Neural cell (in vitro differentiated cells): ENCODE measurements around the gene TOX2. TPM values are rescaled to one million over a fixed set of nuclear protein-coding genes. Genes with fewer than 3 reads are reported as not detected.

ENCODE experiments used
- H2AFZ ChIP-seq: fragments of 200-600, 300-800 bp; sonication (generic), shearing (Covaris generic); 2 replicates; pipeline ENCODE4 v1.6.0; 2014; ENCODE audit warnings: low read depth, mild to moderate bottlenecking, antibody characterized with exemption, low read length, moderate library complexity
- H3F3A ChIP-seq: fragments of 200-600 bp; shearing (Covaris generic); 2 replicates; pipeline ENCODE4 v1.6.1; 2016; ENCODE audit warnings: mild to moderate bottlenecking, moderate library complexity, mixed read lengths, antibody characterized with exemption, low read length; ENCODE audit not compliant: insufficient read depth, poor library complexity, severe bottlenecking
- H3K27ac ChIP-seq: fragments of 200-600, 300-800 bp; sonication (generic), shearing (Covaris generic); 2 replicates; pipeline ENCODE4 v1.5.1; 2014; ENCODE audit warnings: mild to moderate bottlenecking, low read length, moderate library complexity
- H3K27me3 ChIP-seq: fragments of 300-800, 200-600 bp; sonication (generic), shearing (Covaris generic); 2 replicates; pipeline ENCODE4 v1.6.0; 2014; ENCODE audit warnings: mild to moderate bottlenecking, low read depth, low read length, moderate library complexity; ENCODE audit not compliant: insufficient read depth
- H3K36me3 ChIP-seq: fragments of 300-800, 200-600 bp; sonication (generic), shearing (Covaris generic); 2 replicates; pipeline ENCODE4 v1.5.1; 2014; ENCODE audit warnings: mild to moderate bottlenecking, antibody characterized with exemption, low read length, moderate library complexity; ENCODE audit not compliant: insufficient read depth
- H3K4me2 ChIP-seq: fragments of 300-800, 200-600 bp; sonication (generic), shearing (Covaris generic); 2 replicates; pipeline ENCODE4 v1.6.0; 2014; ENCODE audit warnings: mild to moderate bottlenecking, low read length
- H3K4me3 ChIP-seq: fragments of 300-800, 200-600 bp; sonication (generic), shearing (Covaris generic); 2 replicates; pipeline ENCODE4 v1.5.1; 2014; ENCODE audit warnings: mild to moderate bottlenecking, low read length, moderate library complexity
- H3K79me2 ChIP-seq: fragments of 200-600 bp; shearing (Covaris generic); replicated peaks from 2 replicates; pipeline ENCODE4 v1.6.0; 2014; ENCODE audit warnings: mild to moderate bottlenecking, low read length, moderate library complexity; ENCODE audit not compliant: insufficient read depth
- H3K9ac ChIP-seq: fragments of 300-800, 200-600 bp; sonication (generic), shearing (Covaris generic); 2 replicates; pipeline ENCODE4 v1.6.1; 2016; ENCODE audit warnings: mild to moderate bottlenecking, low read length, mixed read lengths
- H3K9me2 ChIP-seq: fragments of 200-600 bp; shearing (Covaris generic); 2 replicates; pipeline ENCODE4 v1.6.1; 2016; ENCODE audit warnings: mild to moderate bottlenecking, low read length, mixed read lengths; ENCODE audit not compliant: insufficient read depth
- H3K9me3 ChIP-seq: fragments of 200-600, 300-800 bp; sonication (generic), shearing (Covaris generic); 2 replicates; pipeline ENCODE4 v1.6.1; 2016; ENCODE audit warnings: mild to moderate bottlenecking, mixed run types, low read length, moderate library complexity, mixed read lengths
- H4K20me1 ChIP-seq: fragments of 200-600 bp; shearing (Covaris generic); 2 replicates; pipeline ENCODE4 v1.6.1; 2016; ENCODE audit warnings: mild to moderate bottlenecking, mixed run types; ENCODE audit not compliant: insufficient read depth
- CTCF ChIP-seq: fragments of 450-650 bp; IDR thresholded peaks from 2 replicates; pipeline ENCODE4 v1.5.1; 2014; ENCODE audit warnings: antibody characterized with exemption, mild to moderate bottlenecking, moderate library complexity; ENCODE audit not compliant: poor library complexity, severe bottlenecking
- EP300 ChIP-seq: fragments of 450-650 bp; conservative IDR thresholded peaks from 2 replicates; pipeline ENCODE4 v1.6.1; 2014; ENCODE audit warnings: antibody characterized with exemption, mild to moderate bottlenecking, moderate library complexity; ENCODE audit not compliant: poor library complexity, severe bottlenecking
- EZH2 ChIP-seq: fragments of 200-600, 300-800 bp; shearing (Covaris generic), sonication (generic); IDR thresholded peaks from 2 replicates; pipeline ENCODE4 v1.6.1; 2014; ENCODE audit warnings: antibody characterized with exemption, low read length, borderline replicate concordance, mild to moderate bottlenecking; ENCODE audit not compliant: insufficient read depth, poor library complexity, severe bottlenecking
- MXI1 ChIP-seq: fragments of 450-650 bp; conservative IDR thresholded peaks from 2 replicates; pipeline ENCODE4 v1.6.1; 2014; ENCODE audit warnings: antibody characterized with exemption, mild to moderate bottlenecking; ENCODE audit not compliant: poor library complexity, severe bottlenecking
- POLR2AphosphoS5 ChIP-seq: IDR thresholded peaks from 2 replicates; pipeline ENCODE4 v1.6.1; 2012
- RAD21 ChIP-seq: fragments of 450-650 bp; conservative IDR thresholded peaks from 2 replicates; pipeline ENCODE4 v1.6.1; 2014; ENCODE audit warnings: antibody characterized with exemption, mild to moderate bottlenecking, moderate library complexity
- SMC3 ChIP-seq: fragments of 450-650 bp; conservative IDR thresholded peaks from 2 replicates; pipeline ENCODE4 v1.6.1; 2014; ENCODE audit warnings: antibody characterized with exemption, mild to moderate bottlenecking, moderate library complexity; ENCODE audit not compliant: poor library complexity
- TAF1 ChIP-seq: IDR thresholded peaks from 2 replicates; pipeline ENCODE4 v1.6.1; 2012; ENCODE audit warnings: low read depth
- polyA plus RNA-seq: library from polyadenylated mRNA; depleted of rRNA; stranded (reverse); fragments of >200 nt; gene quantifications from 2 replicates; pipeline ENCODE4 v1.2.3, GENCODE V29; 2014
- TF ChIP-seq, protein P1 (sequence below): IDR thresholded peaks from 2 replicates; pipeline ENCODE4 v1.6.1; 2012; ENCODE audit warnings: borderline replicate concordance

The TOX2 gene
- polyA plus RNA-seq, 1 donor from 2014 or later = 0.89 TPM

GRCh38 chr20:43996240-43996930 is 81.7 kb downstream of the TOX2 start:
- no peaks in the 10 kb centered on the region for H3K9me2 ChIP-seq
- no peaks in the 10 kb centered on the region for H3K27me3 ChIP-seq
- no peak overlapping the region for H3K4me2 ChIP-seq
- TF ChIP-seq TAF1 (no peak), EZH2 (no peak), RAD21 (no peak), POLR2AphosphoS5 (no peak), MXI1 (no peak), SMC3 (no peak), CTCF (no peak), EP300 (no peak)
- TF ChIP-seq, protein P1, sequence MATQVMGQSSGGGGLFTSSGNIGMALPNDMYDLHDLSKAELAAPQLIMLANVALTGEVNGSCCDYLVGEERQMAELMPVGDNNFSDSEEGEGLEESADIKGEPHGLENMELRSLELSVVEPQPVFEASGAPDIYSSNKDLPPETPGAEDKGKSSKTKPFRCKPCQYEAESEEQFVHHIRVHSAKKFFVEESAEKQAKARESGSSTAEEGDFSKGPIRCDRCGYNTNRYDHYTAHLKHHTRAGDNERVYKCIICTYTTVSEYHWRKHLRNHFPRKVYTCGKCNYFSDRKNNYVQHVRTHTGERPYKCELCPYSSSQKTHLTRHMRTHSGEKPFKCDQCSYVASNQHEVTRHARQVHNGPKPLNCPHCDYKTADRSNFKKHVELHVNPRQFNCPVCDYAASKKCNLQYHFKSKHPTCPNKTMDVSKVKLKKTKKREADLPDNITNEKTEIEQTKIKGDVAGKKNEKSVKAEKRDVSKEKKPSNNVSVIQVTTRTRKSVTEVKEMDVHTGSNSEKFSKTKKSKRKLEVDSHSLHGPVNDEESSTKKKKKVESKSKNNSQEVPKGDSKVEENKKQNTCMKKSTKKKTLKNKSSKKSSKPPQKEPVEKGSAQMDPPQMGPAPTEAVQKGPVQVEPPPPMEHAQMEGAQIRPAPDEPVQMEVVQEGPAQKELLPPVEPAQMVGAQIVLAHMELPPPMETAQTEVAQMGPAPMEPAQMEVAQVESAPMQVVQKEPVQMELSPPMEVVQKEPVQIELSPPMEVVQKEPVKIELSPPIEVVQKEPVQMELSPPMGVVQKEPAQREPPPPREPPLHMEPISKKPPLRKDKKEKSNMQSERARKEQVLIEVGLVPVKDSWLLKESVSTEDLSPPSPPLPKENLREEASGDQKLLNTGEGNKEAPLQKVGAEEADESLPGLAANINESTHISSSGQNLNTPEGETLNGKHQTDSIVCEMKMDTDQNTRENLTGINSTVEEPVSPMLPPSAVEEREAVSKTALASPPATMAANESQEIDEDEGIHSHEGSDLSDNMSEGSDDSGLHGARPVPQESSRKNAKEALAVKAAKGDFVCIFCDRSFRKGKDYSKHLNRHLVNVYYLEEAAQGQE = no peak
- no peaks in the 10 kb centered on the region for H3K36me3 ChIP-seq
- no peak overlapping the region for H3K27ac ChIP-seq
- no peak overlapping the region for H2AFZ ChIP-seq
- H3K9me3 ChIP-seq = no peaks in the 10 kb centered on the region
- no peaks in the 10 kb centered on the region for H3K79me2 ChIP-seq
- no peaks in the 10 kb centered on the region for H3F3A ChIP-seq
- H3K4me3 ChIP-seq = no peak overlapping the region
- H3K9ac ChIP-seq = no peak overlapping the region
- no peaks in the 10 kb centered on the region for H4K20me1 ChIP-seq

DNA sequence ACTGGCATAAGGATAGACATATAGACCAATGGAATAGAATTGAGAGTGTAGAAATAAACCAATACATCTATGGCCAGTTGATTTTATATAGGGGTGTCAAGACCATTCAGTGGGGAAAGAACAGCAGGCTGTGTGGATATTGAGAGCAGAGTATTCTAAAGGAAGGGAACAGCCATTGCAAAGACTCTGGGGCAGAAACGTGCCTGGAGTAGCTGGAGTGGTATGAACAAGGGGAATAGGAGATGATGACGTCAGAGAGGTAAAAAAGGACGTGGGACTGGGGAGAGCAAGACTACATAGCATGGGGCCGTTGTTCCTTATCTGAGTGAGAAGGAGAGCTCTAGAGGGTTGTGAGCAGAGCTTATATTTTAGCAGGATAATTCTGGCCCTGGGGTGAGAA is 85.2 kb downstream of the TOX2 start:
- H3K9ac ChIP-seq = no peak overlapping the region
- TF ChIP-seq TAF1 (no peak), CTCF (no peak), RAD21 (no peak), MXI1 (no peak), EZH2 (no peak), EP300 (no peak)
- TF ChIP-seq, protein P1 = no peak
- no peaks in the 10 kb centered on the region for H3K27me3 ChIP-seq
- no peaks in the 10 kb centered on the region for H3K9me3 ChIP-seq
- no peaks in the 10 kb centered on the region for H4K20me1 ChIP-seq
- no peaks in the 10 kb centered on the region for H3K79me2 ChIP-seq
- H3K4me2 ChIP-seq = no peak overlapping the region
- H3K9me2 ChIP-seq = no peaks in the 10 kb centered on the region
- H2AFZ ChIP-seq = no peak overlapping the region
- H3K36me3 ChIP-seq = no peaks in the 10 kb centered on the region
- no peak overlapping the region for H3K4me3 ChIP-seq
- no peaks in the 10 kb centered on the region for H3F3A ChIP-seq
- H3K27ac ChIP-seq = no peak overlapping the region
